IMR-90 (cell line): Measurements from ENCODE around the gene TLR3.

Experiments used
- CEBPB ChIP-seq: IDR thresholded peaks from 2 replicates; pipeline ENCODE4 v1.6.1; 2012; ENCODE audit warnings: low read depth, low read length, improper control_type of control experiment
- RCOR1 ChIP-seq: IDR thresholded peaks from 2 replicates; pipeline ENCODE4 v1.6.1; 2012; ENCODE audit warnings: mild to moderate bottlenecking, low read length, improper control_type of control experiment; ENCODE audit not compliant: insufficient replicate concordance
- USF2 ChIP-seq: fragments of 150-350 bp; IDR thresholded peaks from 2 replicates; pipeline ENCODE4 v1.6.1; 2017; ENCODE audit warnings: mild to moderate bottlenecking, antibody characterized with exemption, low read length, low read depth
- TF ChIP-seq, protein P1 (sequence below): conservative IDR thresholded peaks from 2 replicates; pipeline ENCODE4 v1.5.1; 2012; ENCODE audit warnings: mild to moderate bottlenecking, low read depth, low read length, improper control_type of control experiment

- TF ChIP-seq, protein P1, sequence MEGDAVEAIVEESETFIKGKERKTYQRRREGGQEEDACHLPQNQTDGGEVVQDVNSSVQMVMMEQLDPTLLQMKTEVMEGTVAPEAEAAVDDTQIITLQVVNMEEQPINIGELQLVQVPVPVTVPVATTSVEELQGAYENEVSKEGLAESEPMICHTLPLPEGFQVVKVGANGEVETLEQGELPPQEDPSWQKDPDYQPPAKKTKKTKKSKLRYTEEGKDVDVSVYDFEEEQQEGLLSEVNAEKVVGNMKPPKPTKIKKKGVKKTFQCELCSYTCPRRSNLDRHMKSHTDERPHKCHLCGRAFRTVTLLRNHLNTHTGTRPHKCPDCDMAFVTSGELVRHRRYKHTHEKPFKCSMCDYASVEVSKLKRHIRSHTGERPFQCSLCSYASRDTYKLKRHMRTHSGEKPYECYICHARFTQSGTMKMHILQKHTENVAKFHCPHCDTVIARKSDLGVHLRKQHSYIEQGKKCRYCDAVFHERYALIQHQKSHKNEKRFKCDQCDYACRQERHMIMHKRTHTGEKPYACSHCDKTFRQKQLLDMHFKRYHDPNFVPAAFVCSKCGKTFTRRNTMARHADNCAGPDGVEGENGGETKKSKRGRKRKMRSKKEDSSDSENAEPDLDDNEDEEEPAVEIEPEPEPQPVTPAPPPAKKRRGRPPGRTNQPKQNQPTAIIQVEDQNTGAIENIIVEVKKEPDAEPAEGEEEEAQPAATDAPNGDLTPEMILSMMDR: no peak
- no peak for TF ChIP-seq RCOR1
- no peak for TF ChIP-seq CEBPB
- no peak for TF ChIP-seq USF2
These were observed 35.3 kb downstream of the TLR3 start, which contains the start of gene FAM149A for GRCh38 chr4:186104114-186104889.
